Endothelial cell of umbilical vein (primary cell): ENCODE results near the gene OSBPL8. TPM values are rescaled to one million over a fixed set of nuclear protein-coding genes. Genes with fewer than 3 reads are reported as not detected.

Experiments used
- BruUV-seq: library from RNA; stranded (reverse); fragments of 400-500 nt; replicated peaks from 2 replicates; lab custom pipeline; 2021; lab: Mats Ljungman, UMichigan
- CTCF ChIA-PET: fragments of 300-600, 350-600 bp; sonication (Branson Sonifier 250); formaldehyde crosslinking; loops from one replicate; lab custom pipeline; 2021; ENCODE audit warnings: antibody characterized with exemption, inconsistent platforms; lab: Charles Lee
- POLR2A ChIA-PET: fragments of 300-600, 350-600 bp; sonication (Branson Sonifier 250); formaldehyde crosslinking; loops from one replicate; lab custom pipeline; 2021; ENCODE audit warnings: antibody characterized with exemption, inconsistent platforms; lab: Charles Lee
- DNase-seq: peaks from one replicate; pipeline ENCODE4 v3.0.0-alpha.2; 2011; ENCODE audit warnings: low read depth, low spot score
- FAIRE-seq: peaks from 2 replicates; lab custom pipeline; 2011; peaks lifted over from hg19 to GRCh38; lab: Jason Lieb, UNC
- H2AFZ ChIP-seq: 2 replicates; pipeline ENCODE4 v1.6.0; 2012; ENCODE audit warnings: low read depth, low read length, control low read depth, inconsistent platforms
- H3K27ac ChIP-seq: 2 replicates; pipeline ENCODE4 v1.5.1; 2011; ENCODE audit warnings: low read depth, mild to moderate bottlenecking, control low read depth, low read length, moderate library complexity; ENCODE audit not compliant: insufficient read depth
- H3K27me3 ChIP-seq, 2 experiments: 2 replicates each; pipeline versions ENCODE4 v1.6.0 to v1.6.1; 2011; ENCODE audit warnings: low read length in 2 of 2, mixed read lengths in 1 of 2; ENCODE audit not compliant: control insufficient read depth in 2 of 2, insufficient read depth in 2 of 2
- H3K36me3 ChIP-seq, 2 experiments: 2 replicates in 1 of 2; 3 replicates in 1 of 2; pipeline ENCODE4 v1.5.1; 2011; ENCODE audit warnings: low read length in 2 of 2, mild to moderate bottlenecking in 1 of 2, moderate library complexity in 1 of 2; ENCODE audit not compliant: control insufficient read depth in 2 of 2, insufficient read depth in 2 of 2; ENCODE audit errors: extremely low read depth in 1 of 2
- H3K4me1 ChIP-seq: 3 replicates; pipeline ENCODE4 v1.5.1; 2011; ENCODE audit warnings: mild to moderate bottlenecking, low read length; ENCODE audit not compliant: control insufficient read depth, insufficient read depth; ENCODE audit errors: extremely low read depth
- H3K4me2 ChIP-seq: 2 replicates; pipeline ENCODE4 v1.6.1; 2011; ENCODE audit warnings: low read length, control low read depth, mixed read lengths; ENCODE audit not compliant: insufficient read depth
- H3K4me3 ChIP-seq, 3 experiments: fragments of 200-600 bp in 1 of 3; sonication (generic), shearing (Covaris generic) in 1 of 3; replicated peaks in 1 of 3; 2 replicates each; pipeline ENCODE4 v1.5.1; 2011 to 2016; ENCODE audit warnings: control low read depth in 3 of 3, low read length in 3 of 3, mild to moderate bottlenecking in 2 of 3, inconsistent platforms in 1 of 3, low read depth in 1 of 3, moderate library complexity in 1 of 3; ENCODE audit not compliant: insufficient read depth in 1 of 3
- H3K79me2 ChIP-seq: 2 replicates; pipeline ENCODE4 v1.6.0; 2012; ENCODE audit warnings: low read length, inconsistent platforms; ENCODE audit not compliant: control insufficient read depth, insufficient read depth
- H3K9ac ChIP-seq: replicated peaks from 2 replicates; pipeline ENCODE3; 2011; ENCODE audit warnings: low read length, control low read depth; ENCODE audit not compliant: insufficient read depth; ENCODE audit errors: extremely low read depth
- H3K9me1 ChIP-seq: replicated peaks from 3 replicates; pipeline ENCODE4 v1.6.0; 2011; ENCODE audit warnings: mild to moderate bottlenecking, low read length; ENCODE audit not compliant: control insufficient read depth, insufficient read depth; ENCODE audit errors: extremely low read depth
- H3K9me3 ChIP-seq: replicated peaks from 2 replicates; pipeline ENCODE4 v1.5.1; 2012; ENCODE audit warnings: low read length, inconsistent platforms; ENCODE audit not compliant: control insufficient read depth, insufficient read depth
- H4K20me1 ChIP-seq: replicated peaks from 2 replicates; pipeline ENCODE3; 2011; ENCODE audit warnings: mild to moderate bottlenecking, low read length; ENCODE audit not compliant: control insufficient read depth, insufficient read depth; ENCODE audit errors: extremely low read depth
- EZH2 ChIP-seq: IDR thresholded peaks from 2 replicates; pipeline ENCODE4 v1.6.1; 2012; ENCODE audit warnings: borderline replicate concordance, low read depth, mild to moderate bottlenecking, moderate library complexity, low read length, inconsistent platforms; ENCODE audit not compliant: severe bottlenecking
- FOS ChIP-seq: IDR thresholded peaks from 2 replicates; pipeline ENCODE4 v1.6.1; 2011; ENCODE audit warnings: mild to moderate bottlenecking, low read length, moderate library complexity, borderline replicate concordance; ENCODE audit not compliant: insufficient read depth
- GATA2 ChIP-seq: IDR thresholded peaks from 2 replicates; pipeline ENCODE4 v1.7.0; 2011; ENCODE audit warnings: low read depth, mild to moderate bottlenecking, moderate library complexity, mixed read lengths, low read length; ENCODE audit not compliant: insufficient read length, insufficient read depth
- JUN ChIP-seq: IDR thresholded peaks from 2 replicates; pipeline ENCODE4 v1.6.1; 2011; ENCODE audit warnings: borderline replicate concordance, low read depth; ENCODE audit not compliant: insufficient read length, insufficient read depth
- MYC ChIP-seq: IDR thresholded peaks from one replicate; pipeline ENCODE4 v1.6.1; 2011; ENCODE audit warnings: mild to moderate bottlenecking, low read depth, low read length
- POLR2A ChIP-seq: IDR thresholded peaks from 2 replicates; pipeline ENCODE4 v1.6.1; 2012; ENCODE audit warnings: low read depth, mild to moderate bottlenecking, control low read depth, low read length
- POLR2AphosphoS5 ChIP-seq: IDR thresholded peaks from 2 replicates; pipeline ENCODE4 v1.6.1; 2012; ENCODE audit warnings: low read depth, mild to moderate bottlenecking, control low read depth, low read length, moderate library complexity; ENCODE audit not compliant: insufficient read depth
- dilution Hi-C: fragments of 300-500 bp; cut with MboI; formaldehyde crosslinking; loops from one replicate; pipeline ENCODE4 v1.15.0; 2019; ENCODE audit warnings: low sequenced_read_pairs; ENCODE audit not compliant: extremely low pct_ligation_motif_present
- intact Hi-C: fragments of 100-400 bp; cut with micrococcal nuclease; formaldehyde crosslinking; loops from one replicate; pipeline ENCODE4 v1.10.0; 2022
- polyA plus RNA-seq, 4 experiments: library from polyadenylated mRNA; depleted of rRNA in 3 of 4; stranded (reverse) in 3 of 4; unstranded in 1 of 4; fragments of >200 nt; gene quantifications; 2 replicates each; pipeline versions ENCODE4 v1.2.1 to v1.2.3, GENCODE V29; 2011 to 2012; ENCODE audit warnings: missing spikeins in 1 of 4
- total RNA-seq: library from RNA; stranded (reverse); gene quantifications from 2 replicates; pipeline ENCODE4 v1.2.3, GENCODE V29; 2021
- TF ChIP-seq, protein P1 (sequence below): IDR thresholded peaks from 2 replicates; pipeline ENCODE4 v1.6.1; 2011; ENCODE audit not compliant: insufficient read depth, insufficient read length
- TF ChIP-seq, protein P2 (sequence below), 2 donors: IDR thresholded peaks; 1 replicate in 1 of 2; 2 replicates in 1 of 2; pipeline ENCODE4 v1.5.1; 2011; ENCODE audit warnings: low read length in 2 of 2, mild to moderate bottlenecking in 2 of 2, moderate library complexity in 2 of 2, control low read depth in 1 of 2, inconsistent platforms in 1 of 2, low read depth in 1 of 2; ENCODE audit not compliant: insufficient read depth in 1 of 2; ENCODE audit errors: extremely low read depth in 1 of 2

OSBPL8 gene
- total and polyA plus RNA-seq, 2 donors (not counting 3 experiments of a cell fraction or from before 2014, with no cell fraction given) = 10.3 to 47.6 TPM

DNA sequence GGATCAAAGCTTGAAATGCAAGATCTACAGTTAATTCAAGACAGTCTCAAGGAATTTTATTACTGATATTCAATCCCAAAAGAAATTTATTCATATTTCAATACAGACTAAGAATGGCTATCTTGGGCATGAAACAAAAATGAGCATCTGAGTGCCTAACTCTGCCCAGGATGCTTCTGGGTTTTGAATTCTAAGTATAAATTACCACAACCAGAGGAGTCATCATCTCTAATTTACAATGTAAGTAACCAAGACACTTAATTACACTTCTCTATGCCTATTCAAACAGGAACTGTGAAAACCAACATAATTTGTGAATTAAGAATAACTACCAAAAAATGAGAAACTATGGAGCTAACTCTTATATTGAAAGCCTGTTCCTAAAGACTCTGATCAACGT, 14.1 kb downstream of the OSBPL8 start:
- DNase-seq = no peak
- no peak overlapping the region for H3K4me3 ChIP-seq
- H3K9me3 ChIP-seq = no peaks in the 10 kb centered on the region
- dilution Hi-C loops = no loop called here
- H3K4me1 ChIP-seq = peaks cover 10% of the 10 kb centered on the region
- H3K9ac ChIP-seq = no peak overlapping the region
- H3K4me2 ChIP-seq = no peak overlapping the region
- TF ChIP-seq JUN (no peak), POLR2AphosphoS5 (no peak), MYC (no peak), FOS (no peak), EZH2 (no peak), GATA2 (no peak), POLR2A (no peak)
- TF ChIP-seq, protein P1, sequence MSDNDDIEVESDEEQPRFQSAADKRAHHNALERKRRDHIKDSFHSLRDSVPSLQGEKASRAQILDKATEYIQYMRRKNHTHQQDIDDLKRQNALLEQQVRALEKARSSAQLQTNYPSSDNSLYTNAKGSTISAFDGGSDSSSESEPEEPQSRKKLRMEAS = no peak
- TF ChIP-seq, protein P2, sequence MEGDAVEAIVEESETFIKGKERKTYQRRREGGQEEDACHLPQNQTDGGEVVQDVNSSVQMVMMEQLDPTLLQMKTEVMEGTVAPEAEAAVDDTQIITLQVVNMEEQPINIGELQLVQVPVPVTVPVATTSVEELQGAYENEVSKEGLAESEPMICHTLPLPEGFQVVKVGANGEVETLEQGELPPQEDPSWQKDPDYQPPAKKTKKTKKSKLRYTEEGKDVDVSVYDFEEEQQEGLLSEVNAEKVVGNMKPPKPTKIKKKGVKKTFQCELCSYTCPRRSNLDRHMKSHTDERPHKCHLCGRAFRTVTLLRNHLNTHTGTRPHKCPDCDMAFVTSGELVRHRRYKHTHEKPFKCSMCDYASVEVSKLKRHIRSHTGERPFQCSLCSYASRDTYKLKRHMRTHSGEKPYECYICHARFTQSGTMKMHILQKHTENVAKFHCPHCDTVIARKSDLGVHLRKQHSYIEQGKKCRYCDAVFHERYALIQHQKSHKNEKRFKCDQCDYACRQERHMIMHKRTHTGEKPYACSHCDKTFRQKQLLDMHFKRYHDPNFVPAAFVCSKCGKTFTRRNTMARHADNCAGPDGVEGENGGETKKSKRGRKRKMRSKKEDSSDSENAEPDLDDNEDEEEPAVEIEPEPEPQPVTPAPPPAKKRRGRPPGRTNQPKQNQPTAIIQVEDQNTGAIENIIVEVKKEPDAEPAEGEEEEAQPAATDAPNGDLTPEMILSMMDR (IDR thresholded peaks at IDR 0.05; ENCODE audit: extremely low read depth in 1 of 2, insufficient read depth in 1 of 2, low read depth in 1 of 2, low read length in 2 of 2) = no peak
- no peaks in the 10 kb centered on the region for H3K9me1 ChIP-seq
- intact Hi-C loops = no loop called here
- no peak overlapping the region for H2AFZ ChIP-seq
- CTCF ChIA-PET = no interaction called here
- BruUV-seq = no TSS peak
- H4K20me1 ChIP-seq = peaks cover 4% of the 10 kb centered on the region
- POLR2A ChIA-PET = no interaction called here
- H3K27ac ChIP-seq = no peak overlapping the region
- H3K27me3 ChIP-seq = no peaks in the 10 kb centered on the region
- H3K36me3 ChIP-seq = no peaks in the 10 kb centered on the region
- peaks cover 29% of the 10 kb centered on the region for H3K79me2 ChIP-seq
- no peak for FAIRE-seq
